H9 (cell line): ENCODE measurements around the gene USP35. TPM values are rescaled to one million over a fixed set of nuclear protein-coding genes. Genes with fewer than 3 reads are reported as not detected.

Experiments
- DNase-seq: peaks from one replicate; pipeline ENCODE4 v3.0.0-alpha.2; 2017
- H2AFZ ChIP-seq: one replicate; pipeline ENCODE4 v1.6.1; 2013; ENCODE audit warnings: mild to moderate bottlenecking, low read length, control low read depth, moderate library complexity
- H2AK5ac ChIP-seq: 2 replicates; pipeline ENCODE4 v1.6.1; 2013; ENCODE audit warnings: low read length, control low read depth, mixed read lengths; ENCODE audit not compliant: insufficient read length
- H2BK120ac ChIP-seq: one replicate; pipeline ENCODE4 v1.6.1; 2013; ENCODE audit warnings: low read depth, mild to moderate bottlenecking, low read length, control low read depth, inconsistent platforms; ENCODE audit not compliant: poor library complexity, severe bottlenecking
- H2BK12ac ChIP-seq: 2 replicates; pipeline ENCODE4 v1.6.1; 2013; ENCODE audit warnings: low read length, control low read depth, mixed read lengths, low read depth; ENCODE audit not compliant: insufficient read length
- H2BK15ac ChIP-seq: 2 replicates; pipeline ENCODE4 v1.6.1; 2013; ENCODE audit warnings: low read depth, low read length, control low read depth
- H2BK20ac ChIP-seq: one replicate; pipeline ENCODE4 v1.6.1; 2013; ENCODE audit warnings: low read depth, mild to moderate bottlenecking, low read length, control low read depth, inconsistent platforms; ENCODE audit not compliant: poor library complexity, severe bottlenecking
- H2BK5ac ChIP-seq: 2 replicates; pipeline ENCODE4 v1.6.1; 2013; ENCODE audit warnings: low read length, control low read depth, mixed read lengths; ENCODE audit not compliant: insufficient read length
- H3K14ac ChIP-seq: 2 replicates; pipeline ENCODE4 v1.6.1; 2013; ENCODE audit warnings: low read length, control low read depth; ENCODE audit not compliant: insufficient read depth
- H3K18ac ChIP-seq: 2 replicates; pipeline ENCODE4 v1.6.1; 2013; ENCODE audit warnings: low read depth, mild to moderate bottlenecking, mixed read lengths, low read length, control low read depth; ENCODE audit not compliant: insufficient read length
- H3K23ac ChIP-seq: 2 replicates; pipeline ENCODE4 v1.6.1; 2013; ENCODE audit warnings: low read length, control low read depth, mixed read lengths, low read depth; ENCODE audit not compliant: insufficient read length
- H3K23me2 ChIP-seq: 2 replicates; pipeline ENCODE4 v1.6.1; 2013; ENCODE audit warnings: low read depth, mild to moderate bottlenecking, mixed read lengths, low read length, control low read depth; ENCODE audit not compliant: insufficient read length, poor library complexity, severe bottlenecking
- H3K27ac ChIP-seq: 2 replicates; pipeline ENCODE4 v1.5.1; 2013; ENCODE audit warnings: low read length, control low read depth, mixed read lengths, low read depth; ENCODE audit not compliant: insufficient read length
- H3K27me3 ChIP-seq: 2 replicates; pipeline ENCODE4 v1.6.1; 2013; ENCODE audit warnings: low read length, control low read depth, inconsistent platforms; ENCODE audit not compliant: insufficient read depth
- H3K4ac ChIP-seq: 2 replicates; pipeline ENCODE4 v1.6.1; 2013; ENCODE audit warnings: low read depth, mild to moderate bottlenecking, control low read depth, inconsistent platforms, low read length, moderate library complexity
- H3K4me1 ChIP-seq: 2 replicates; pipeline ENCODE4 v1.6.1; 2013; ENCODE audit warnings: low read length, control low read depth, inconsistent platforms; ENCODE audit not compliant: insufficient read depth
- H3K4me2 ChIP-seq: 2 replicates; pipeline ENCODE4 v1.6.1; 2013; ENCODE audit warnings: low read length, control low read depth, mixed read lengths; ENCODE audit not compliant: insufficient read length, insufficient read depth
- H3K56ac ChIP-seq: 2 replicates; pipeline ENCODE4 v1.6.1; 2013; ENCODE audit warnings: low read depth, mild to moderate bottlenecking, mixed read lengths, low read length, control low read depth; ENCODE audit not compliant: insufficient read length
- H3K79me1 ChIP-seq: 2 replicates; pipeline ENCODE4 v1.6.1; 2013; ENCODE audit warnings: low read depth, mild to moderate bottlenecking, moderate library complexity, low read length, control low read depth, inconsistent platforms; ENCODE audit not compliant: insufficient read depth, poor library complexity, severe bottlenecking
- H3K79me2 ChIP-seq: 2 replicates; pipeline ENCODE4 v1.6.1; 2013; ENCODE audit warnings: low read length, control low read depth, inconsistent platforms; ENCODE audit not compliant: insufficient read depth
- H3K9ac ChIP-seq: 2 replicates; pipeline ENCODE4 v1.6.1; 2013; ENCODE audit warnings: low read length, control low read depth, mixed read lengths; ENCODE audit not compliant: insufficient read length; ENCODE audit errors: extremely low read depth
- H3K9me3 ChIP-seq: one replicate; pipeline ENCODE4 v1.6.1; 2013; ENCODE audit warnings: low read depth, low read length, inconsistent platforms; ENCODE audit not compliant: control insufficient read depth
- H3T11ph ChIP-seq: one replicate; pipeline ENCODE4 v1.6.1; 2013; ENCODE audit warnings: mild to moderate bottlenecking, low read length, control low read depth, inconsistent platforms
- H4K20me1 ChIP-seq: one replicate; pipeline ENCODE4 v1.6.1; 2013; ENCODE audit not compliant: control insufficient read depth, insufficient read length, insufficient read depth
- H4K5ac ChIP-seq: 2 replicates; pipeline ENCODE4 v1.6.1; 2013; ENCODE audit warnings: low read depth, mild to moderate bottlenecking, mixed read lengths, low read length, control low read depth; ENCODE audit not compliant: insufficient read length
- H4K8ac ChIP-seq: replicated peaks from 2 replicates; pipeline ENCODE4 v1.6.1; 2013; ENCODE audit warnings: low read length, control low read depth, mixed read lengths, low read depth; ENCODE audit not compliant: insufficient read length
- H4K91ac ChIP-seq: 2 replicates; pipeline ENCODE4 v1.6.1; 2013; ENCODE audit warnings: low read depth, mild to moderate bottlenecking, moderate library complexity, mixed read lengths, low read length, control low read depth; ENCODE audit not compliant: insufficient read length
- H3K27ac Mint-ChIP-seq, 3 experiments: 2 replicates in 2 of 3; 3 replicates in 1 of 3; pipeline ENCODE4 v1.8.0; 2020 to 2021; ENCODE audit warnings: mixed read lengths in 3 of 3, mild to moderate bottlenecking in 1 of 3, moderate library complexity in 1 of 3
- H3K27me3 Mint-ChIP-seq: 2 replicates; pipeline ENCODE4 v1.8.0; 2021; ENCODE audit warnings: low read depth, mild to moderate bottlenecking, moderate library complexity, mixed read lengths
- H3K36me3 Mint-ChIP-seq, 3 experiments: 2 replicates in 2 of 3; 3 replicates in 1 of 3; pipeline ENCODE4 v1.8.0; 2020 to 2021; ENCODE audit warnings: low read depth in 3 of 3, mixed read lengths in 3 of 3; ENCODE audit not compliant: insufficient read depth in 1 of 3
- H3K4me1 Mint-ChIP-seq, 2 experiments: 2 replicates each; pipeline ENCODE4 v1.8.0; 2020; ENCODE audit warnings: mixed read lengths in 2 of 2
- H3K4me3 Mint-ChIP-seq, 2 experiments: 2 replicates in 1 of 2; 3 replicates in 1 of 2; pipeline ENCODE4 v1.8.0; 2020 to 2021; ENCODE audit warnings: mild to moderate bottlenecking in 2 of 2, mixed read lengths in 2 of 2, moderate library complexity in 1 of 2
- H3K9me3 Mint-ChIP-seq, 2 experiments: 2 replicates in 1 of 2; 3 replicates in 1 of 2; pipeline ENCODE4 v1.8.0; 2020; ENCODE audit warnings: mild to moderate bottlenecking in 2 of 2, mixed read lengths in 2 of 2, moderate library complexity in 1 of 2
- WGBS: extraction: QIAGEN DNeasy Blood & Tissue Kit; methylation state at CpG from one replicate; pipeline ENCODE4 v1.1.7; 2013; ENCODE audit warnings: missing lambda C conversion rate, low lambda C conversion rate, mixed read lengths; ENCODE audit not compliant: insufficient read length; ENCODE audit errors: extremely low coverage; 5-methylcytosine and 5-hydroxymethylcytosine counted together
- total RNA-seq: library from RNA; stranded (reverse); gene quantifications from 2 replicates; pipeline ENCODE4 v1.2.1, GENCODE V29; 2021
- TF ChIP-seq, protein P1 (sequence below): fragments of 200-600 bp; sonication (generic); conservative IDR thresholded peaks from 3 replicates; pipeline ENCODE4 v1.8.0; 2021; ENCODE audit warnings: antibody characterized with exemption, mild to moderate bottlenecking

USP35 gene
- total RNA-seq, 1 experiment from 2014 or later, result 6.8 TPM

DNA sequence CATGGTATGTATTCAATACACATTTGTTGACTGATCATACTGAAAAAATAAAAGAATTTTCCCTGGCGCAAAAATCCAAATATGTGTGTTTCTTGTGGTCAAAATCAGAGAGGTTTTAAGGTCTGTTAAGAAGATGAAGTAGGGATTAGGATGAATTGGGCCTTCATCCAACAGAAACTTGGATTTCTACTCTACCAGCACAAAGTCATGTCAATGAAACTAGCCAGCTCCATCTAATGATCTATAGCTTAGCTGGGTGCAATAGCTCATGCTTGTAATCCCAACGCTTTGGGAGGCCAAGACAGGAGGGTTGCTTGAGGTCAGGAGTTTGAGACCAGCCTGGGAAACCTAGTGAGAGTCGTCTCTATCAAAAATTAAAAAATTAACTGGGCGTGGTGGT lies 65.5 kb downstream of the USP35 start:
- no peak overlapping the region for H3K27ac Mint-ChIP-seq
- WGBS, result no CpG with 5 or more reads among the region's 4 CpGs
- no peak overlapping the region for H3K27ac ChIP-seq

More for the DNA sequence above, 65.5 kb downstream of the USP35 start:
- Histone ChIP-seq H3K14ac (no peak overlapping the region), H3K79me1 (no peaks in the 10 kb centered on the region), H3K23me2 (no peaks in the 10 kb centered on the region), H3K4ac (no peak overlapping the region), H3K79me2 (no peaks in the 10 kb centered on the region), H3K9ac (no peak overlapping the region), H3K27me3 (no peaks in the 10 kb centered on the region), H2BK120ac (no peak overlapping the region), H2BK20ac (no peak overlapping the region), H4K5ac (no peak overlapping the region), H3K23ac (no peak overlapping the region), H4K91ac (no peak overlapping the region), H2BK12ac (no peak overlapping the region), H3K4me2 (no peak overlapping the region), H3T11ph (no peak overlapping the region), H3K4me1 (no peaks in the 10 kb centered on the region), H3K18ac (no peak overlapping the region), H2AFZ (no peak overlapping the region), H4K8ac (no peak overlapping the region), H3K9me3 (no peaks in the 10 kb centered on the region), H2AK5ac (no peak overlapping the region), H2BK5ac (no peak overlapping the region), H3K56ac (no peak overlapping the region), H4K20me1 (no peaks in the 10 kb centered on the region), H2BK15ac (no peak overlapping the region)
- peaks cover 6 to 7% of the 10 kb centered on the region in 2 experiments; a peak in 3 of 4 replicates for H3K4me1 Mint-ChIP-seq
- DNase-seq, result no peak
- TF ChIP-seq, protein P1, sequence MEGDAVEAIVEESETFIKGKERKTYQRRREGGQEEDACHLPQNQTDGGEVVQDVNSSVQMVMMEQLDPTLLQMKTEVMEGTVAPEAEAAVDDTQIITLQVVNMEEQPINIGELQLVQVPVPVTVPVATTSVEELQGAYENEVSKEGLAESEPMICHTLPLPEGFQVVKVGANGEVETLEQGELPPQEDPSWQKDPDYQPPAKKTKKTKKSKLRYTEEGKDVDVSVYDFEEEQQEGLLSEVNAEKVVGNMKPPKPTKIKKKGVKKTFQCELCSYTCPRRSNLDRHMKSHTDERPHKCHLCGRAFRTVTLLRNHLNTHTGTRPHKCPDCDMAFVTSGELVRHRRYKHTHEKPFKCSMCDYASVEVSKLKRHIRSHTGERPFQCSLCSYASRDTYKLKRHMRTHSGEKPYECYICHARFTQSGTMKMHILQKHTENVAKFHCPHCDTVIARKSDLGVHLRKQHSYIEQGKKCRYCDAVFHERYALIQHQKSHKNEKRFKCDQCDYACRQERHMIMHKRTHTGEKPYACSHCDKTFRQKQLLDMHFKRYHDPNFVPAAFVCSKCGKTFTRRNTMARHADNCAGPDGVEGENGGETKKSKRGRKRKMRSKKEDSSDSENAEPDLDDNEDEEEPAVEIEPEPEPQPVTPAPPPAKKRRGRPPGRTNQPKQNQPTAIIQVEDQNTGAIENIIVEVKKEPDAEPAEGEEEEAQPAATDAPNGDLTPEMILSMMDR, result no peak
- no peaks in the 10 kb centered on the region for H3K27me3 Mint-ChIP-seq
- H3K9me3 Mint-ChIP-seq, result no peaks in the 10 kb centered on the region
- H3K36me3 Mint-ChIP-seq, result peaks cover 0 to 2% (median 0%) of the 10 kb centered on the region in 3 experiments; a peak in 1 of 7 replicates
- no peak overlapping the region for H3K4me3 Mint-ChIP-seq
